ENCODE results near the gene ATP4B.

The ATP4B gene

DNA sequence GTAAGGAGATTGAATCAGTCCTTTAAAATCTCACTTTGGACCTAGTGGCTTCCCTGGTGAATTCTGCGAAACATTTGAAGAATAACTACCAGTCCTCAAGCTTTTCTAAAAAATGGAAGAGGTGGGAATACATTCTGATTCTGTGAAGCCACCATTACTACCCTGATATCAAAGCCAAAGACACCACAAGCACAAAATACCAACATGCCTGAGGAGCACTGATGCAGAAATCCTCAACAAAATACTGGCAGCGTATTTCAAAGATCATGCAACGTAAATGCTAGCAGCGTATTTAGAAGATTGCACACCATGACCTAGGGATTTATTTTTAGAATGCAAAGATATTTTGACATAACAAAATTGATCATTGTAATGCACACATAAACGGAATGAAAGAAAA, 14.4 kb downstream of the ATP4B start:
- no peak overlapping the region for H3K4me3 ChIP-seq (ENCODE audit: low read depth, low read length)
- in situ Hi-C loops (cut with HindIII; ENCODE audit: low sequenced_read_pairs): no loop called here
- peak; percentile 48 for DNase-seq (ENCODE audit: low read depth, low spot score)
- TF ChIP-seq, protein P1, sequence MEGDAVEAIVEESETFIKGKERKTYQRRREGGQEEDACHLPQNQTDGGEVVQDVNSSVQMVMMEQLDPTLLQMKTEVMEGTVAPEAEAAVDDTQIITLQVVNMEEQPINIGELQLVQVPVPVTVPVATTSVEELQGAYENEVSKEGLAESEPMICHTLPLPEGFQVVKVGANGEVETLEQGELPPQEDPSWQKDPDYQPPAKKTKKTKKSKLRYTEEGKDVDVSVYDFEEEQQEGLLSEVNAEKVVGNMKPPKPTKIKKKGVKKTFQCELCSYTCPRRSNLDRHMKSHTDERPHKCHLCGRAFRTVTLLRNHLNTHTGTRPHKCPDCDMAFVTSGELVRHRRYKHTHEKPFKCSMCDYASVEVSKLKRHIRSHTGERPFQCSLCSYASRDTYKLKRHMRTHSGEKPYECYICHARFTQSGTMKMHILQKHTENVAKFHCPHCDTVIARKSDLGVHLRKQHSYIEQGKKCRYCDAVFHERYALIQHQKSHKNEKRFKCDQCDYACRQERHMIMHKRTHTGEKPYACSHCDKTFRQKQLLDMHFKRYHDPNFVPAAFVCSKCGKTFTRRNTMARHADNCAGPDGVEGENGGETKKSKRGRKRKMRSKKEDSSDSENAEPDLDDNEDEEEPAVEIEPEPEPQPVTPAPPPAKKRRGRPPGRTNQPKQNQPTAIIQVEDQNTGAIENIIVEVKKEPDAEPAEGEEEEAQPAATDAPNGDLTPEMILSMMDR (IDR thresholded peaks at IDR 0.05; ENCODE audit: low read depth, low read length): no peak

DNA sequence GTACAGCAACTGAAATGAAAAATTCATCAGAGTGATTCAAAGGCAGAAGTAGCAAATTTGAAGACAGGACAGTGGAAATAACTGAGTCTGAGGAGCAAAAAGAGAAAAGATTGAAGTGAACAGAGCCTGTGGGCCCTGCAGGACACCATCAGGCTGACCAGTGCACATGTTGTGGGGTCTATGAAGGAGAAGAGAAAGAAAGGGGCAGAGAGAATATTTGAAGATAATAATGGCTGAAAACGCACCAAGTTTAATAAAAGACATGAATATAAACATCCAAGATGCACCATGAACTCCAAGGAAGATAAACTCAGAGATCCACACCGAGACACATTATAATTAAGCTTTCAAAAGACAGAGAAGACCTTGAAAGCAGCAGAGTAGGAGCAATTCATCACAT, 15.4 kb downstream of the ATP4B start:
- H3K4me3 ChIP-seq (ENCODE audit: low read depth, low read length): no peak overlapping the region
- DNase-seq (ENCODE audit: low read depth, low spot score): no peak
- TF ChIP-seq, protein P1 (IDR thresholded peaks at IDR 0.05; ENCODE audit: low read depth, low read length): no peak
- in situ Hi-C loops (cut with HindIII; ENCODE audit: low sequenced_read_pairs): no loop called here

DNA sequence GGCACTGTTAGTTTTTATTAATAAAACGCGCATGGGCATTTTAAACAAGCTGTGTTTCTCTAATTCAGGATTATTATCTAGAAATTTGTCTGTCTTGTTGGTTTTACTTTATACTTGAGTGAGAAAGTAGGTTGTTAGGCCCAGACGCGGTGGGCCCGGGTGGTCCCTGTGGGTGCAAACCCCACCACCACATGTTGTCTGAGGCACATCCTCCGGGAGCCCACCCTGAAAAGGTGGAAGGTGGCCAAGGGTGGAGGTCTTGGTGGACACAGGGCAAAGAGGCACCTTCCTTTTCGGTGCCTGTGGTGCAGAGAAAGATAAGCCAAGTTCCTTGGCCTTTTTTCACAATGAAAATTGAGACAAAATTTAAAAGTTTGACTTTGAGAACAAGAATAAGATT, 16.6 kb downstream of the ATP4B start:
- no peak overlapping the region for H3K4me3 ChIP-seq (ENCODE audit: low read depth, low read length)
- in situ Hi-C loops (cut with HindIII; ENCODE audit: low sequenced_read_pairs): no loop called here
- DNase-seq (ENCODE audit: low read depth, low spot score): no peak
- TF ChIP-seq, protein P1 (IDR thresholded peaks at IDR 0.05; ENCODE audit: low read depth, low read length): no peak

DNA sequence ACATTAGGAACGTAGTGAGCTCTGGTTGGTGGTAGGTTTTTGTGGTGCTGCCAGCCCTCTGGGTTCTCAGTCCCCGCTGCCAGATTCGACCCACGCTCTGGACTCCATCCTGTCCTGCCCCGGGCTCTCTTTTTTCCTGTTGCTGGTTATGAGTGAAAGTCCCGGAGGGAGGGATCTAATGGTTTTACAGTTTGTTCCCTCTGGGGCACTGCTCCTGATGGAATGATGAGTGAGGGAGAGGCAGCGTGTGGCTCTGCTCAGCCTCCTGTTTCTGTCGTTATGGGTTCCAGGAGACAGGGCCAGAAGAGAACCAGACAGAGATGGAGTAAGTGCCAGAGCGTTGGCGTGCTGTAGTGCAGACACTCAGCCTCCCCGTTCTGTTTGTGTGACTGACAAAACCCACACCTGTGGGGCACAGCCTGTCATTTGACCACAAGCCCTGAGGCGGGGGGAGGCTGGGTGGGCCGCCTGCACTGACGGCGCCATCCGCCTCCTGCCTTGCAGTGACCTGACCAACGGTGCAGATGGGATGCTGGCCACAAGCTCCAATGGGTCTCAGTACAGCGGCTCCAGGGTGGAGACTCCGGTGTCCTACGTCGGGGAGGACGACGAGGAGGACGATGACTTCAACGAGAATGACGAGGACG, 18.3 kb downstream of the ATP4B start:
- DNase-seq (ENCODE audit: low read depth, low spot score): no peak
- no peak overlapping the region for H3K4me3 ChIP-seq (ENCODE audit: low read depth, low read length)
- in situ Hi-C loops (cut with HindIII; ENCODE audit: low sequenced_read_pairs): no loop called here
- TF ChIP-seq, protein P1 (IDR thresholded peaks at IDR 0.05; ENCODE audit: low read depth, low read length): no peak

DNA sequence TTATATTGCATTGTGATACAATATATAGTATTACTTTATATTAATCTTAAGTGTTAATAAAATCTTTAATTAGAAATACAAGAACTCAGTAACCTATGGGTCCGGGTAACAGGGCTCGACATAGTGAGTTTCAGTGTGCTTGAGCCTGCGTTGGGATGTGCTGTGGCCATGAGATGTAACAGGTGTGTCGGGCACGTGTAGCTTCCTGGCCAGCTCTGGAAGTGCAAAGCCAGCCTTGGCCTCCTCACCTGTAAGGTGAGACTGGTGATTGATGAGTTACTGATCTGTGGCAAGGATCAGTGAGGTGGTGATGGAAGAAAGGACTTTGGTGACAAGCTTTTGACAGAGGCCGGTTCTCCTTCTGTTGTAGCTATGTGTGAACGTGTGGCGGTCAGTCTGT, 19.2 kb downstream of the ATP4B start:
- no peak overlapping the region for H3K4me3 ChIP-seq (ENCODE audit: low read depth, low read length)
- TF ChIP-seq, protein P1 (IDR thresholded peaks at IDR 0.05; ENCODE audit: low read depth, low read length): no peak
- DNase-seq (ENCODE audit: low read depth, low spot score): no peak
- in situ Hi-C loops (cut with HindIII; ENCODE audit: low sequenced_read_pairs): no loop called here

DNA sequence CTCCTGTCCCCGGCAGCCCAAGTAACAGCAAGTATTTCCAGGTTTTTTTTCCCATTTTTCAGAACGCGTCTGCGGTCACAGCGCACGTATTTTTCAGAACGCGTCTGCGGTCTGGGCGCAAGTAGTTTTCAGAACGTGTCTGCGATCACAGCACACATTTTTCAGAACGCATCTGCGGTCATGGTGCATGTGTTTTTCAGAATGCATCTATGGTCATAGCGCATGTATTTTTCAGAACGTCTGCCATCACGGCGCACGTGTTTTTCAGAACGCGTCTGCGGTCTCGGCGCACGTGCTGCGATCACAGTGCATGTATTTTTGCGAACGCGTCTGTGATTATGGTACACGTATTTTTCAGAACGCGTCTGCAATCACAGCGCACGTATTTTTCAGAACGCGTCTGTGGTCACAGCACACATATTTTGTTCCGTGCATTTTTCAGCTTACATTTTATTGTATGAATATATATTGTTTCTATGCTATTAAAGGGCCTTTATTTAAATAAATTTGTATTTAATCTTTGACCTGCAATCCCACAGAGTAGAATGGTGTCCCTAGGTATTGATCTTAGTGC, 19.7 kb downstream of the ATP4B start:
- in situ Hi-C loops (cut with HindIII; ENCODE audit: low sequenced_read_pairs): no loop called here
- TF ChIP-seq, protein P1 (IDR thresholded peaks at IDR 0.05; ENCODE audit: low read depth, low read length): no peak
- no peak for DNase-seq (ENCODE audit: low read depth, low spot score)
- H3K4me3 ChIP-seq (ENCODE audit: low read depth, low read length): no peak overlapping the region
